ENCODE results near the gene PIK3R3.

Gene PIK3R3

DNA sequence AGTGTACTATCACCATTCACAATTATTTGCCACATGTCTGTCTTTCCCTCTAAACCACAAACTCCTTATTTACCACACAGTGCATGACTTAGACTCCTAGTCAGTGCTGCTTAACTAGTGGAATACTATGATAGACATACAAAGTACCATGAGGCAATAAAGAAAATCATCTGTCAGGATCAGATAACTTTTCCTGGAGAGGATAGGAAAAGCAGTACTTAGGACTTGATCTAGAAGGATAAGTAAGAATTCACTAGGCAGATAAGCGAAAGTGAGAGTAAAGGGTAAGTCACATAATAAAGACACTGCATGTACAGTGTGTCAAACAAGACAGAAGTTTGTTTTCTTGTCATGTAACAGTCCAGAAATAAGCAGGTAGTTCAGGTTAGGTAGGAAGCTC, 21.3 kb upstream of the PIK3R3 start:
- TF ChIP-seq, protein P1, sequence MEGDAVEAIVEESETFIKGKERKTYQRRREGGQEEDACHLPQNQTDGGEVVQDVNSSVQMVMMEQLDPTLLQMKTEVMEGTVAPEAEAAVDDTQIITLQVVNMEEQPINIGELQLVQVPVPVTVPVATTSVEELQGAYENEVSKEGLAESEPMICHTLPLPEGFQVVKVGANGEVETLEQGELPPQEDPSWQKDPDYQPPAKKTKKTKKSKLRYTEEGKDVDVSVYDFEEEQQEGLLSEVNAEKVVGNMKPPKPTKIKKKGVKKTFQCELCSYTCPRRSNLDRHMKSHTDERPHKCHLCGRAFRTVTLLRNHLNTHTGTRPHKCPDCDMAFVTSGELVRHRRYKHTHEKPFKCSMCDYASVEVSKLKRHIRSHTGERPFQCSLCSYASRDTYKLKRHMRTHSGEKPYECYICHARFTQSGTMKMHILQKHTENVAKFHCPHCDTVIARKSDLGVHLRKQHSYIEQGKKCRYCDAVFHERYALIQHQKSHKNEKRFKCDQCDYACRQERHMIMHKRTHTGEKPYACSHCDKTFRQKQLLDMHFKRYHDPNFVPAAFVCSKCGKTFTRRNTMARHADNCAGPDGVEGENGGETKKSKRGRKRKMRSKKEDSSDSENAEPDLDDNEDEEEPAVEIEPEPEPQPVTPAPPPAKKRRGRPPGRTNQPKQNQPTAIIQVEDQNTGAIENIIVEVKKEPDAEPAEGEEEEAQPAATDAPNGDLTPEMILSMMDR (IDR thresholded peaks at IDR 0.05; ENCODE audit: insufficient read depth, low read depth, low read length, missing control alignments) = no peak

DNA sequence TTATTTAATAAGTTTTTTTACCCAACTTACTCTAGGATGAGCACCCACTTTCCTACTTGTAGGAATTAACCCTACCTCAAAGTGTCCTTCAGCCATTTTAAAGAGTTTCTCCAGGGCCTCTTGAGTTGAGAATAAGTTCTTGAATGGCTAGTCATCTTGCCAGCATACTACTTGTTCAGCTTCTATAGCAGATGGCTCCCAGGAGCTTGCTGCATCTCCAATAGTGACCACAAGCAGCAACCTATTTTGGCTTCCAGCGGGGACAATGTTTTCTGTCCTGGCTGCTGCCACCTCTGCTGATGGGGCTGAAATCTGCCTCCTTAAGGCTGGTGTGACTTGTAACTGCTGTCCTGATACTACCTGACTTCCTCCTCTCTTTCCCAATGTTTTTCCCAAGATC, 20.8 kb upstream of the PIK3R3 start:
- no peak overlapping the region for H3K4me3 ChIP-seq (ENCODE audit: low read depth, low read length)
- DNase-seq (ENCODE audit: low read depth) = no peak
- TF ChIP-seq, protein P1 (IDR thresholded peaks at IDR 0.05; ENCODE audit: insufficient read depth, low read depth, low read length, missing control alignments) = no peak

More for the DNA sequence above, 21.3 kb upstream of the PIK3R3 start:
- no peak overlapping the region for H3K4me3 ChIP-seq (ENCODE audit: low read depth, low read length)
- no peak for DNase-seq (ENCODE audit: low read depth)

DNA sequence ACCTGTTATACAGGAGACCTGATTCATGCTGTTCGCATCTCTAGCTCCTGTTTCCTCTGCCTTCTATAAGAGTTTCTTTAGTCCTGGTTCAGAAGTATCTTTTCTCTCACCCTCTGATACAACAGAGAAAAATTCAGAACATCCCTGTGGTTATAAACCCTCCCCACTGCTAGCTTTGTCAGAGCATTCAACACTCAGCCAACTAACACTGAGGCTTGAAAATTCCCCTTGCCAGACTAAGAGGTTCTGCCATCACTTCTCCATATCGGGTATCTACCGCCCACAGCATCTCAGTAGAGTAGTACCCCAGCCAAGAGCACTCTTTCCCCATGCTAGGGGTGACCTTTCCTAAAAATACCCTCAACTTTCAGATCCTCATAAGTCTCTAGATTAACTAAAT, 19.6 kb upstream of the PIK3R3 start:
- H3K4me3 ChIP-seq (ENCODE audit: low read depth, low read length) = no peak overlapping the region
- TF ChIP-seq, protein P1 (IDR thresholded peaks at IDR 0.05; ENCODE audit: insufficient read depth, low read depth, low read length, missing control alignments) = no peak
- DNase-seq (ENCODE audit: low read depth) = peak; percentile 33

DNA sequence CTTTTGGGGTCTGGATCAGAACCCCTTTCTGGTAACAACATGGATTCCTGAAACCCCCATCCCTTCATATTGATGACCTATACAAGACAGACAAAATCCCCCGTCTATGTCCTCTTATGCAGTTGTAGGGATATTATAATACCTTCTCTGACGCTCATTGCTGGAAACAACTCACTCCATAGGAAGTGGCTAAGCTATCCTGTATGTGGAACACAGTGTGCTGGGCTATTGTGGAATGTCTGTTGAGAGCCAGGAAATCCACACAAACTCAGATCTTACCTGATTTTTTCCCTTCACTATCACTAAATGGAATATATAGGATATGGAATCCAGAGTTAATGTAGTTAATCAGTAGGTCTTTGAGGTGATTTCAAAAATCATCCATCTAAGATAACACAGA, 17.7 kb upstream of the PIK3R3 start:
- H3K4me3 ChIP-seq (ENCODE audit: low read depth, low read length) = no peak overlapping the region
- TF ChIP-seq, protein P1 (IDR thresholded peaks at IDR 0.05; ENCODE audit: insufficient read depth, low read depth, low read length, missing control alignments) = no peak

DNA sequence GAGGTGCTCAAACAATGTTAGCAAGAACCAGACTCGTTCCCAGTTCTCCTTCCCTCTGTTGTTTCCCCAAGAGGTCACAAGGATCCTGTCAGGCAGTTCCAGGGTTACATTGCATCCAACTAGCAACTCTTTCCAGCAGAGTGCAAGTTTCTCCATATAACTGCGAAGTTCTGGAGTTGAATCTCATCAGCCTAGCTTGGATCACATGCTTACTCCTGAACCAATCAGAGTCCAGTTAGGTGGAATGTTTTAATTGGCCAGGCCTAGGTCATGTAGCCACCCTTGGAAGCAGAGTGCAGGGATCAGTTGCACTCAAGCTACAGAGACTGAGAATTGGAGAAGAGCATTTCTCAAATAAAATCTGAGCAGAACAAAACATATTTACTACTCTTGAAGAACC, 15.9 kb upstream of the PIK3R3 start:
- DNase-seq (ENCODE audit: low read depth) = no peak
- H3K4me3 ChIP-seq (ENCODE audit: low read depth, low read length) = no peak overlapping the region
- TF ChIP-seq, protein P1 (IDR thresholded peaks at IDR 0.05; ENCODE audit: insufficient read depth, low read depth, low read length, missing control alignments) = no peak

More for the DNA sequence above, 17.7 kb upstream of the PIK3R3 start:
- no peak for DNase-seq (ENCODE audit: low read depth)

DNA sequence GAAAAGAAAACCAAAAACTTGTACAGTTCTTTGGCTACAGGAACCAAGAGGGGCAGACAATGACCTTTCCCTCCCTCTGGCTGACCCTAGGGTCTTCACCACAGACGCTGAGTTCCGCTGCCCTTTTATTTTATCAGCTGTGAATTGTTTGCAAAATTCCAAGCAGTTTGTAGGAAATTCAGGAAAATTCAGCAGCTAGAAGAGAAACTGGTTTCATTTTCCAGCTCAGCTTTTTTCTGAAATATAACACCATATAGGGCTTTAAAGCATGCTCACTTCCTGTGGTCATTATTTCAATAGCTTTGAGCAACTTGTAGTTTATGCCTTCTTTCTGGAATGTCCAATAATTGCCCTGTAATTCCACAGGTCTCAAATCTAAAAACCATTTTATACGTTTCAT, 5.5 kb upstream of the PIK3R3 start:
- TF ChIP-seq, protein P1 (IDR thresholded peaks at IDR 0.05; ENCODE audit: insufficient read depth, low read depth, low read length, missing control alignments) = no peak
- no peak overlapping the region for H3K4me3 ChIP-seq (ENCODE audit: low read depth, low read length)
- no peak for DNase-seq (ENCODE audit: low read depth)

DNA sequence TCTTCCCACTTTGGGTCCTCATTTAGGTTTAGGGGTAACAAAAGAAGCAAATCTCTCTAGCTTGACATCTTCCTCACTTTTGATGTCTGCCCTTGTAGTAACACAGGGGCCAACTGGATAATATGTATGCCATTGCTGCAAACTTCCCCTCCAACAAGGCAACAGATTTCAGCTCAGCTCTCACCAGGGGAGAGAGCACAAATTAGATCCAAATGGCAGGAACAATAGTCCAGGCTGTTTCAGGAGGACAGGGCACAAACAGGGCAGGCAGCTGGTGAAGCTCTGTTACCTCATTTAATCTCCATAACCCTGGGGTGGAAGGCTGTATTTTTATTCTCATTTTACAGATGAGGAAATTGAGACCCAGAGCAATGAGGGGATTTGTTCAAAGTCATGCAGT, 4.3 kb upstream of the PIK3R3 start:
- TF ChIP-seq, protein P1 (IDR thresholded peaks at IDR 0.05; ENCODE audit: insufficient read depth, low read depth, low read length, missing control alignments) = no peak
- H3K4me3 ChIP-seq (ENCODE audit: low read depth, low read length) = no peak overlapping the region
- DNase-seq (ENCODE audit: low read depth) = no peak
